HG02870 (cell line): ENCODE results near the gene MYO3B.
A peak's percentile ranks its signal among the peaks of the same experiment; 100 is the strongest.

Experiments used
- ATAC-seq: cut with Tn5 transposase; IDR thresholded peaks from one replicate; pipeline ENCODE4 v1.9.1; 2021; ENCODE audit warnings: mild to moderate bottlenecking, moderate library complexity; ENCODE audit not compliant: unreplicated experiment

MYO3B gene

GRCh38 chr2:170501421-170502043 is 323.6 kb downstream of the MYO3B start:
- no peak for ATAC-seq

- no peak for ATAC-seq
Measured at GRCh38 chr2:170502361-170503130, 324.6 kb downstream of the MYO3B start.

- ATAC-seq, result no peak
Measured at GRCh38 chr2:170503563-170503962, 325.6 kb downstream of the MYO3B start.

DNA sequence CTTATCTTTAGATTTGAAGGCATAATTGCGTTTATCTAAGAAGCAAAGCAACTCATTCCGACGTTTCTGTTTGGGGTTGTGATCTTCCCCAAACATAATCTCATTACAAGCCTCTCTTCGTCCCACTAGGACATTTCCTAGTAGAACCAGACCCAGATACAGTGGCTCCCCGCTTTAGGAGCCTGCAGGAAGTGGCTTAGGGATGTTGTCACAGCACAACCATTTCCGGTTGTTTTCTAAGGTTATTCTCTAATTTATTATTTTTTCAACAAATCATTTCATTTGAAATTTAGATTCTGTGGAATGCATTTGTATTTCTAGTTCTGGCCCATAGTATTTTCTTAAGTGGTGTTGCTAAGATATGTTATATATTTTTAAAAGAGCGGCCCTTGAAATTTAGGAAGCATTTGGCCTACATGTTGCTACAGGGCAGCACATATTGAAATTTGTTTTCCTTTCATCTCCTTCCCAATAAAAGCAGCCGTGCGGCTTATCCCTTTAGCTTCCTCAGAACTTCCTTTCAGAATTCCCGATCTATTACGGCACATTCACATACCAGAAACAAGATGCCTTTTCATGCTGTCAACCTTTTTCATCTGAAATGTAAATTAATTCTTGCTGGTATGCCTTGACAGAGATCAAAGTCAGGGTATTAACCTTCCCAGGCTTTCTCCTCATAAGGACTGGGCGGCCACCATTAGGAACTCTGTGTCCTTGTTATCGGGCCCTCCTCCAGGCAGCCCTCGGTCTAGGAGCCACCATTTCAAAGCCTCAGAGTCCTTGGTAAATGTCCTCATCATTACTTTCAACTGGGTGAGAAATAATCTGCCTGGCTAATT is 326.2 kb downstream of the MYO3B start:
- no peak for ATAC-seq

DNA sequence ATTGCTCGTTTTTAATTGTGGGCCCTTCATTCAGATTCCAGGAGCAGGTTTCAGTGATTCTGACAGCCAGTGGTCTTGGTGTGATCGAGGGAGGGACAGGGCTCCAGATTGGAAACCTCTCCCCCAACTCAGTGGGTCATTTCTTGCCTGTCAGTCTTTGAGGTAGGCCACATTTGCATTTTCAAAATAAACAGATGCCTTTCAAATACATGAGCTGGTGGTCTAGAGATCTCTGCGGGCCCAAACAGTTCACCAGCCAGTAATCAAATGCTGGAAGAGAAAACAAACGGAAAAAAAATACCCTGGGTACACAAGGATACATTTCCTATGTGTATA is 326.8 kb downstream of the MYO3B start:
- ATAC-seq, result no peak

GRCh38 chr2:170505631-170506275 is 327.8 kb downstream of the MYO3B start:
- ATAC-seq, result no peak

GRCh38 chr2:170509452-170510193 is 331.7 kb downstream of the MYO3B start:
- ATAC-seq, result peak; percentile 70

- no peak for ATAC-seq
Measured at GRCh38 chr2:170512266-170512665, 334.3 kb downstream of the MYO3B start.

DNA sequence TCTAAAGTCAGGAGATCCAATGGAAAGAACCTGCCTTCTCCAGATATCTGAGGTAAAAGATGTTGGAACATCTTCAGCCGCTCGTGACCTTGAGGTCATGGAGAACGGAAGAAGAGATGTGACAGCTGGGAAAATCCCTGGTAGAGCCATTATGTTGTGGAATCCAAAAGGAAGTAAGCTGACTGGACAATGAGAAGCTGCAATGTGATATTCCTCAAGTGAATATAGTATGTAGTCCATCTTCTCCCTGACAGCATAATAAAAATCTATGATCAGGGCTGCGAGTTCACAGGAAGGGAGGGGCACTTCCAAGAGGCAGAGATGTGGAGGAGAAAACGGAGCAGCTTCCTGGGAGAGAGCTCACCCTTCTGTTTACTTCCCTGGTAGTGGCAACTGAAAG is 336.2 kb downstream of the MYO3B start:
- ATAC-seq, result no peak

GRCh38 chr2:170517538-170517937 is 339.6 kb downstream of the MYO3B start:
- ATAC-seq, result no peak

GRCh38 chr2:170518911-170519310 is 341.0 kb downstream of the MYO3B start:
- ATAC-seq, result no peak

GRCh38 chr2:170521299-170521698 is 343.4 kb downstream of the MYO3B start:
- no peak for ATAC-seq

DNA sequence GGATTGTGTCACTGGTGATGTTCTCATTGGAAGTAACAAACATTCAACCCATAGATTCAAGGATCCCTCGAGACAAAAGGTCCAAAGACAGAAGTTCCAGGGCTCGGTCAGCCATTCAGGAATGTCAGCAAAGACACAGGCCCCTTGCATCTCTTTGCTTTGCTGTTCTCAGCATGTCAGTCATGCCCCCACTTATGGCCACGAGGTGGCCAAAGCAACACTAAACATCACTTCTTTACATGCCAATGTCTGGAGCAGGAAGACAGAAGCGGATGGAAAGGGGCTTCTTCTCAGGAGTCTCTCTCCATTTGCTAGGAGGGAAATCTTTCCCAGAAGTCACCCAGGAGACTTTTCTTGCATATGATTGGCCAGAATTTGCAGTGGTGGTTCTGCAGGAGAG is 345.6 kb downstream of the MYO3B start:
- no peak for ATAC-seq

DNA sequence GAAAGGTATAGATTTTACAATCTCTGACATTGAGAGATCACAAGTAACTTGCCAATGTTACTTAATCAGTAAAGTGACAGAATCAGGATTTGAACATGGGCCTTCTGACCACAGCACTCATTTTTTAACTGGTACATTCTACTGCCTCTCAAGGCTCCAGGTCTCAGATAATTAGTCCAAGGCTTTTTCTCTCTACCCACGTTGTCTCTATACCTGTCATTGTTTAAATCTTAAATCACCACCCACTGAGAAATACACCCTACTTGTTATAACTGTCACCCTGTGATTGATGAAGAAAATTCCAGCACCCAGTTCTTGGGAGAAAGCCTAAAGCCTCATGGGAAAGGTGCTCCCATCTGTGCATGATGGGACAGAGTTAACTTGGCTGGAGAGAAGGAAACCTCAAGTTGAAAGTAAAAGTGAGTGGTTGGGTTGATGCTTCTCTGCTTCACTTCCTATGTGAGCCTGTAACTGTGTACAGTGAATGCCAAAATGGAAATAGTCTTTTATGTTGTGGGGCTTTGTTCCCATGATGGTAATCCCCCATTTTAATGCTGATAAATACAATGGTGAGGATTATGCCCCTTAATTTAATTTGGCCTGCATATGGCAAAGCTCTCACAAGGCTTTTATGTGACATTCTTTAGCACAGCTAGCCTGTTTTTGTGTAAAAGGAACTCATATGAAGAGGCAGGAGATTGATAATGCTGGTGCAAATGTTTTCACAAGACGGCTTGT is 347.1 kb downstream of the MYO3B start:
- peak; percentile 65 for ATAC-seq

GRCh38 chr2:170525566-170525900 is 347.6 kb downstream of the MYO3B start:
- no peak for ATAC-seq

- ATAC-seq, result no peak
Measured at GRCh38 chr2:170530284-170530745, 352.4 kb downstream of the MYO3B start.

- no peak for ATAC-seq
Measured at GRCh38 chr2:170530803-170531564, 353.0 kb downstream of the MYO3B start.

- no peak for ATAC-seq
Measured at GRCh38 chr2:170531876-170532275, 353.9 kb downstream of the MYO3B start.

- ATAC-seq, result no peak
Measured at GRCh38 chr2:170533156-170533555, 355.2 kb downstream of the MYO3B start.
